ENCODE results near the gene HOXA11. TPM values are rescaled to one million over a fixed set of nuclear protein-coding genes. Genes with fewer than 3 reads are reported as not detected.

Gene HOXA11
- total and polyA plus RNA-seq, 4 donors, result not detected

- Histone ChIP-seq H3K4me3 (ENCODE audit: low read depth in 1 of 3, low read length in 3 of 3) (no peak within 1 kb of the TSS), H3K36me3 (ENCODE audit: control insufficient read depth in 4 of 4, insufficient read depth in 3 of 4, low read depth in 1 of 4, low read length in 3 of 4) (no peaks in the 10 kb centered on the region), H3K27ac (ENCODE audit: low read depth in 1 of 2, low read length in 2 of 2) (no peak within 1 kb of the TSS), H3K9ac (ENCODE audit: low read depth in 1 of 2, low read length in 2 of 2) (no peak within 1 kb of the TSS), H3K4me1 (ENCODE audit: control insufficient read depth in 4 of 4, insufficient read depth in 4 of 4, low read length in 3 of 4) (peaks cover 16 to 38% (median 20%) of the 10 kb centered on the region in 4 donors), H3K27me3 (ENCODE audit: control insufficient read depth in 4 of 4, insufficient read depth in 4 of 4, low read length in 3 of 4) (peaks cover 15 to 53% (median 39%) of the 10 kb centered on the region in 4 donors), H3K9me3 (ENCODE audit: control insufficient read depth in 4 of 4, low read length in 3 of 4) (peaks cover 0 to 5% (median 0%) of the 10 kb centered on the region in 4 donors)
- DNase-seq (ENCODE audit: low spot score), result no peak
- WGBS, result 5% methylated on average over 33 of the region's 33 CpGs
- TF ChIP-seq ATF3 (IDR thresholded peaks at IDR 0.05) (no peak), GABPA (IDR thresholded peaks at IDR 0.05 in 1 of 2, conservative IDR thresholded peaks at IDR 0.05 in 1 of 2) (no peak), MAX (IDR thresholded peaks at IDR 0.05) (no peak), REST (IDR thresholded peaks at IDR 0.05) (no peak), HNF4G (IDR thresholded peaks at IDR 0.05) (no peak), HNF4A (conservative IDR thresholded peaks at IDR 0.05) (no peak), SP1 (IDR thresholded peaks at IDR 0.05) (no peak), EGR1 (IDR thresholded peaks at IDR 0.05; ENCODE audit: low read depth in 2 of 2) (no peak), RAD21 (IDR thresholded peaks at IDR 0.05) (no peak), FOXA1 (IDR thresholded peaks at IDR 0.05) (no peak), FOXA2 (IDR thresholded peaks at IDR 0.05) (no peak), CTCF (IDR thresholded peaks at IDR 0.05; ENCODE audit: low read depth, low read length, missing input control) (no peak), JUND (IDR thresholded peaks at IDR 0.05) (no peak), TAF1 (conservative IDR thresholded peaks at IDR 0.05) (no peak), RXRA (IDR thresholded peaks at IDR 0.05) (no peak), ZBTB33 (IDR thresholded peaks at IDR 0.05) (no peak)
Observed at GRCh38 chr7:27156508-27156898, 28.5 kb downstream of the HOXA11 start, which contains the start of gene HOXA7. Gene HOXA7, minus strand, starts transcription at chr7:27156675. Its CDS starts 130 bp downstream, at chr7:27156545.
